Stomach smooth muscle (tissue), 2 donors: ENCODE results near the gene RITA1.

ENCODE experiments used
- H3K27ac ChIP-seq: one replicate; pipeline ENCODE4 v1.7.0; 2013; ENCODE audit warnings: mild to moderate bottlenecking, low read length, inconsistent platforms
- H3K27me3 ChIP-seq, 2 donors: one replicate each; pipeline ENCODE4 v1.7.0; 2013; ENCODE audit warnings: low read length in 2 of 2; ENCODE audit not compliant: insufficient read depth in 2 of 2, control insufficient read depth in 1 of 2
- H3K36me3 ChIP-seq, 2 donors: one replicate each; pipeline ENCODE4 v1.7.0; 2013; ENCODE audit warnings: low read length in 2 of 2; ENCODE audit not compliant: control insufficient read depth in 2 of 2, insufficient read depth in 2 of 2
- H3K4me1 ChIP-seq: one replicate; pipeline ENCODE4 v1.7.0; 2013; ENCODE audit warnings: low read length; ENCODE audit not compliant: control insufficient read depth, insufficient read depth
- H3K4me3 ChIP-seq, 2 donors: one replicate each; pipeline ENCODE4 v1.7.0; 2013; ENCODE audit warnings: low read length in 2 of 2
- H3K9ac ChIP-seq, 2 donors: one replicate each; pipeline ENCODE4 v1.7.0; 2013; ENCODE audit warnings: low read length in 2 of 2, mild to moderate bottlenecking in 1 of 2
- H3K9me3 ChIP-seq, 2 donors: one replicate each; pipeline ENCODE4 v1.7.0; 2013; ENCODE audit warnings: low read length in 2 of 2; ENCODE audit not compliant: control insufficient read depth in 2 of 2
- donor health status: healthy.
- donor health status: Pancreatic carcinoma.

The RITA1 gene

GRCh38 chr12:113165521-113166450, 19.7 kb upstream of the RITA1 start:
- Histone ChIP-seq H3K9ac (no peak overlapping the region), H3K4me3 (no peak overlapping the region), H3K4me1 (no peaks in the 10 kb centered on the region), H3K27ac (no peak overlapping the region), H3K36me3 (peaks cover 62 to 67% of the 10 kb centered on the region in 2 donors), H3K9me3 (no peaks in the 10 kb centered on the region), H3K27me3 (peaks cover 0 to 3% of the 10 kb centered on the region in 2 donors)

GRCh38 chr12:113167868-113168267, 17.7 kb upstream of the RITA1 start:
- no peaks in the 10 kb centered on the region for H3K27me3 ChIP-seq
- no peak overlapping the region for H3K4me3 ChIP-seq
- H3K36me3 ChIP-seq = peaks cover 67 to 68% of the 10 kb centered on the region in 2 donors
- no peaks in the 10 kb centered on the region for H3K9me3 ChIP-seq
- no peak overlapping the region for H3K27ac ChIP-seq
- no peak overlapping the region for H3K9ac ChIP-seq
- no peaks in the 10 kb centered on the region for H3K4me1 ChIP-seq

GRCh38 chr12:113169697-113170096, 15.8 kb upstream of the RITA1 start:
- no peak overlapping the region for H3K9ac ChIP-seq
- peaks cover 66 to 70% of the 10 kb centered on the region in 2 donors for H3K36me3 ChIP-seq
- no peaks in the 10 kb centered on the region for H3K27me3 ChIP-seq
- no peaks in the 10 kb centered on the region for H3K9me3 ChIP-seq
- no peak overlapping the region for H3K27ac ChIP-seq
- H3K4me3 ChIP-seq = no peak overlapping the region
- peaks cover 3% of the 10 kb centered on the region for H3K4me1 ChIP-seq

GRCh38 chr12:113170457-113170856, 15.1 kb upstream of the RITA1 start:
- Histone ChIP-seq H3K9me3 (no peaks in the 10 kb centered on the region), H3K36me3 (peaks cover 61 to 73% of the 10 kb centered on the region in 2 donors), H3K27ac (no peak overlapping the region), H3K9ac (no peak overlapping the region), H3K4me3 (no peak overlapping the region), H3K27me3 (no peaks in the 10 kb centered on the region), H3K4me1 (peaks cover 3% of the 10 kb centered on the region)

- Histone ChIP-seq H3K27me3 (no peaks in the 10 kb centered on the region), H3K27ac (no peak overlapping the region), H3K36me3 (peaks cover 56 to 71% of the 10 kb centered on the region in 2 donors), H3K9me3 (no peaks in the 10 kb centered on the region), H3K9ac (no peak overlapping the region), H3K4me1 (peaks cover 3% of the 10 kb centered on the region), H3K4me3 (no peak overlapping the region)
These were observed 14.6 kb upstream of the RITA1 start for GRCh38 chr12:113170926-113171325.

- Histone ChIP-seq H3K9ac (no peak overlapping the region), H3K36me3 (peaks cover 54 to 66% of the 10 kb centered on the region in 2 donors)
These were observed 14.0 kb upstream of the RITA1 start for GRCh38 chr12:113171543-113171942.

GRCh38 chr12:113172185-113172584, 13.3 kb upstream of the RITA1 start:
- Histone ChIP-seq H3K4me1 (peaks cover 3% of the 10 kb centered on the region), H3K4me3 (no peak overlapping the region), H3K27ac (no peak overlapping the region), H3K9me3 (peaks cover 0 to 1% of the 10 kb centered on the region in 2 donors), H3K27me3 (no peaks in the 10 kb centered on the region), H3K9ac (no peak overlapping the region), H3K36me3 (peaks cover 57 to 67% of the 10 kb centered on the region in 2 donors)

More at GRCh38 chr12:113171543-113171942, 14.0 kb upstream of the RITA1 start:
- no peaks in the 10 kb centered on the region for H3K9me3 ChIP-seq
- peaks cover 3% of the 10 kb centered on the region for H3K4me1 ChIP-seq
- no peaks in the 10 kb centered on the region for H3K27me3 ChIP-seq
- no peak overlapping the region for H3K27ac ChIP-seq
- no peak overlapping the region for H3K4me3 ChIP-seq

- Histone ChIP-seq H3K36me3 (peaks cover 61 to 74% of the 10 kb centered on the region in 2 donors), H3K9me3 (peaks cover 0 to 4% of the 10 kb centered on the region in 2 donors), H3K27me3 (no peaks in the 10 kb centered on the region), H3K4me3 (no peak overlapping the region), H3K27ac (no peak overlapping the region), H3K4me1 (peaks cover 3% of the 10 kb centered on the region), H3K9ac (no peak overlapping the region)
These were observed 12.3 kb upstream of the RITA1 start for GRCh38 chr12:113173081-113173698.

GRCh38 chr12:113174461-113175384, 10.8 kb upstream of the RITA1 start:
- Histone ChIP-seq H3K9ac (no peak overlapping the region), H3K27ac (no peak overlapping the region), H3K4me1 (peaks cover 3% of the 10 kb centered on the region), H3K27me3 (no peaks in the 10 kb centered on the region), H3K36me3 (peaks cover 70 to 78% of the 10 kb centered on the region in 2 donors), H3K9me3 (peaks cover 0 to 4% of the 10 kb centered on the region in 2 donors), H3K4me3 (no peak overlapping the region)

GRCh38 chr12:113179023-113179422, 6.5 kb upstream of the RITA1 start:
- Histone ChIP-seq H3K36me3 (peaks cover 48 to 51% of the 10 kb centered on the region in 2 donors), H3K27me3 (no peaks in the 10 kb centered on the region), H3K9me3 (peaks cover 0 to 4% of the 10 kb centered on the region in 2 donors), H3K27ac (no peak overlapping the region), H3K9ac (no peak overlapping the region), H3K4me1 (peaks cover 7% of the 10 kb centered on the region), H3K4me3 (no peak overlapping the region)
